Measurements from ENCODE around the gene EPB41L2.

Gene EPB41L2

DNA sequence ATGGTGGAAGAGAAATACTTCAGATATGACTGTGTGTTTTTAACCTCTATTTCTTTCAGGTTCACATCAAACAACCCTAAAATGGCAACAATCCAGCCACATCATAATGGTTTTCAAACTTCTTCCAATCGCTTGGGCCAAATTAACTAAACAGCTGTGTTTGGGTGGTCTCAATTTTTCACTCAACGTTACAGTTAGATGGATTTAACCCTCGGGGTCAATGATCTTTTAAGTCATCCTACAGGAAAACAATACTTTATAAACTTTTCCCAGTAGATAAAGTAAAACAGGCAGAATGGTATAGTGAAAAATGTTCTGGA, 60.4 kb downstream of the EPB41L2 start:
- no peaks in the 10 kb centered on the region for H3K27me3 ChIP-seq
- H3K4me1 ChIP-seq: no peaks in the 10 kb centered on the region
- H3K9me3 ChIP-seq: no peaks in the 10 kb centered on the region
- H3K36me3 ChIP-seq: no peaks in the 10 kb centered on the region
- no peak overlapping the region for H3K4me3 ChIP-seq (ENCODE audit: low read depth, low read length)
- DNase-seq: no peak
- TF ChIP-seq, protein P1, sequence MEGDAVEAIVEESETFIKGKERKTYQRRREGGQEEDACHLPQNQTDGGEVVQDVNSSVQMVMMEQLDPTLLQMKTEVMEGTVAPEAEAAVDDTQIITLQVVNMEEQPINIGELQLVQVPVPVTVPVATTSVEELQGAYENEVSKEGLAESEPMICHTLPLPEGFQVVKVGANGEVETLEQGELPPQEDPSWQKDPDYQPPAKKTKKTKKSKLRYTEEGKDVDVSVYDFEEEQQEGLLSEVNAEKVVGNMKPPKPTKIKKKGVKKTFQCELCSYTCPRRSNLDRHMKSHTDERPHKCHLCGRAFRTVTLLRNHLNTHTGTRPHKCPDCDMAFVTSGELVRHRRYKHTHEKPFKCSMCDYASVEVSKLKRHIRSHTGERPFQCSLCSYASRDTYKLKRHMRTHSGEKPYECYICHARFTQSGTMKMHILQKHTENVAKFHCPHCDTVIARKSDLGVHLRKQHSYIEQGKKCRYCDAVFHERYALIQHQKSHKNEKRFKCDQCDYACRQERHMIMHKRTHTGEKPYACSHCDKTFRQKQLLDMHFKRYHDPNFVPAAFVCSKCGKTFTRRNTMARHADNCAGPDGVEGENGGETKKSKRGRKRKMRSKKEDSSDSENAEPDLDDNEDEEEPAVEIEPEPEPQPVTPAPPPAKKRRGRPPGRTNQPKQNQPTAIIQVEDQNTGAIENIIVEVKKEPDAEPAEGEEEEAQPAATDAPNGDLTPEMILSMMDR (IDR thresholded peaks at IDR 0.05; ENCODE audit: low read depth, low read length): no peak

DNA sequence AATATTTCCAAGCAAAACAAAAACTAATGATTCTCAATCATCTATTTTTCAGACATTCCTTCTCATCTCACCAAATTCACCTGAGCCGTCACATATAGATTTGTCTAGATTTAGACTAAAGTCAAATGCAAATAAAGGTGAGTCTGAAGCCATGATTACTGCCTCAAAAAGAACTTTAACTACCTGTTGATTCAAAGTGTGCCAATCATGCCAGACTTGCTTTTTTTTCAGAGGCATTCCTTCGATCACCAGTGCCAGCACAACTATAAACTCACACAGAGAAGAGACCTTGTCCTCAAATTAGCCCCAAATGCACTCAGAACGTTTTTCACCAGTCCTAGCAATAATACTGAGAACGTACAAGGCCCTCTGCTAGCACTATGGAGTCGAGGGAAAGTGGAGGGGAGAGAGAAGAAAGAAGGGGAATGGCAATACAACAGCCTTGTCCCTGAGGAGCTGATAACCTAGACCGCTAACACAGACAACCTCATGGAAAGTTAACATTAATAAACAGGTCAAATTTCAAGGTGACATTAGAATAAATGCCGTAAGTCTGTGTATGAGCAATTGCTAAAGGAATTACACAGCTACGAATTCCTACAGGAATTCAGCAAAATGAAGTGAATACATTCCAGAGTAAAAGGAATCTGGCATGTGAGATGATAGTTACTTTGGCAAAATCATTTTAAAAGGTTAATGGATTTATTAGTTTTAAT, 60.9 kb downstream of the EPB41L2 start:
- TF ChIP-seq, protein P1 (IDR thresholded peaks at IDR 0.05; ENCODE audit: low read depth, low read length): no peak
- no peak for DNase-seq
- Histone ChIP-seq H3K4me1 (no peaks in the 10 kb centered on the region), H3K9me3 (no peaks in the 10 kb centered on the region), H3K27me3 (no peaks in the 10 kb centered on the region), H3K4me3 (ENCODE audit: low read depth, low read length) (no peak overlapping the region), H3K36me3 (no peaks in the 10 kb centered on the region)

DNA sequence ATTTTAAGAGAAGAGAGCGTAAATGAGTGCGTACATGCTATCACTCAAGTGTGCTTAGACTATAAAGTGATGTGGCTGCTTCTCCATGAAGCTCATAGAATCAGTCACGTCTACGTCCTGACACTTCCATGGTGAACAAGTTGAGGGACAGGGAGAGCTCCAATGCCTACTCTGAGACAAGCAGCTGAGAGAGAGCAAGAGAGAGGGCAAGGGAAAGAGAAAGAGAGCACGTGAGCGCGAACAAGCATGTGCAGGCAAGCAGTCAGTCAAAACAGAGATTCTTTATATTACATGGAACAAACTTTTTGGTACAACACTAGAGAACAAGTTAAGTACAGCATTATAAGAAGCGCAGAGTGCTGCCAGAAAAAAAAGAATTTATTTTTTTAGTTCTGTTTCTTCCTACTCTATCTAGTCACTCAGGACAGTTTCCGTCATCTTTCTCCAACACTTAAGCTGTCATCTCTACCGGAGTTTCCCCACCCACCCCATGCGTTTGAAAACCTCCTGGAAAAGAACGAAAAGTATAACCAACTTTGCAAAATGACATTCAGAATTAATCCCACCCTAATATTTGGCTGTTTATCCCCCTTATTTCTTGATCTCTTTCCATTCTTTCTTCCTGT, 61.8 kb downstream of the EPB41L2 start:
- TF ChIP-seq, protein P1 (IDR thresholded peaks at IDR 0.05; ENCODE audit: low read depth, low read length): no peak
- no peaks in the 10 kb centered on the region for H3K9me3 ChIP-seq
- H3K4me1 ChIP-seq: no peaks in the 10 kb centered on the region

DNA sequence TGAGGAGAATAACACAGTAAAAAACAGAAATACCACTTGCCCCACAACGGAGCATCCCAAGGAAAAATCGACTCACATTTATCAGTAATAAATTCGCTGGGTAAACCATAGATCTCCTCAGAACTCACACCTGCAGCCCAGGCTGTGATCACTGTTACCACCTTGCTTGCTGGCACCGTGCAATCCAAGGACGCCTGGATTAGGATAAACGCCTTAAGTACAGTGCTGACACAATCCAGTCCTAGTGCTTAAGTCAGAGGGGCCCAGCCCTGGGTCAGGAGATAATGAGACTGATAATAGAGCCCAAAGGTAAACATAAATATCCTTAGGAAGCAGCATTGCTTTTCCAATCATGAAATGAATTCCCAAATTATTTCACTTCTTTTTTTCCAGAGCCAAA, 62.5 kb downstream of the EPB41L2 start:
- Histone ChIP-seq H3K27me3 (no peaks in the 10 kb centered on the region), H3K36me3 (no peaks in the 10 kb centered on the region), H3K9me3 (no peaks in the 10 kb centered on the region), H3K4me1 (no peaks in the 10 kb centered on the region), H3K4me3 (ENCODE audit: low read depth, low read length) (no peak overlapping the region)
- TF ChIP-seq, protein P1 (IDR thresholded peaks at IDR 0.05; ENCODE audit: low read depth, low read length): no peak
- no peak for DNase-seq

More for the DNA sequence above, 61.8 kb downstream of the EPB41L2 start:
- no peak for DNase-seq
- H3K36me3 ChIP-seq: no peaks in the 10 kb centered on the region
- no peak overlapping the region for H3K4me3 ChIP-seq (ENCODE audit: low read depth, low read length)
- no peaks in the 10 kb centered on the region for H3K27me3 ChIP-seq

DNA sequence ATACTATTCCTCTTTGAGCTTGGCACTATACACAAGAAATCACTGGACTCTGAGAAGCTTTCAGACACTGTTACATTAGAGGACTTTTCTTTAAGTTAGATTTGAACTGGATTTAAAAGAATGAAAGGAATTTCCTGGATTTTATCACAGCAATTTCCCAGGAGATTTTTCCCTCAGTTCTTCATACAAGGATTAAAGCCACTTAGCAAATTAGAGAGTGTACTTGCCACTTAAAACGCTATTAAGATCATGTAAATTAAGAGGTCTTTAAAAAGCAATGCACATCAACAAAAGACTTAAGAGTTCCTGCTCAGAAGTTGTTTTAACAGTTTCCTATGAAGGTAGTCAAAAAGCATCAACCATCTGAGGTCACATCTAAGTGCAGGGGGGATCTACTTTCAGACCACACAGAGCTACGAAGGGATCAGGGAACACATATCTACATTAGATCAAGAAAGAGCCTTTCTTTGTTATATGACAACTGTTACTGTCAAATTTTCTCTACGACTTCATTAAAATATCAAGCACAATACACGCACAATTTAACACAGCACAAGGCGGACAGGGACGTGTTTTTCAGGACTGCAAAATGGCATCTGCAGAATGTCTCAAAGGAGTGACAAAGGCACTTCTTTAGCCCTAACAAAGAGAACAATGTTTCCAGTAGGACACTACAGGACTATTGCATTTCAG, 65.8 kb downstream of the EPB41L2 start:
- DNase-seq: no peak
- H3K36me3 ChIP-seq: no peaks in the 10 kb centered on the region
- no peaks in the 10 kb centered on the region for H3K4me1 ChIP-seq
- TF ChIP-seq, protein P1 (IDR thresholded peaks at IDR 0.05; ENCODE audit: low read depth, low read length): no peak
- no peak overlapping the region for H3K4me3 ChIP-seq (ENCODE audit: low read depth, low read length)
- no peaks in the 10 kb centered on the region for H3K9me3 ChIP-seq
- no peaks in the 10 kb centered on the region for H3K27me3 ChIP-seq

DNA sequence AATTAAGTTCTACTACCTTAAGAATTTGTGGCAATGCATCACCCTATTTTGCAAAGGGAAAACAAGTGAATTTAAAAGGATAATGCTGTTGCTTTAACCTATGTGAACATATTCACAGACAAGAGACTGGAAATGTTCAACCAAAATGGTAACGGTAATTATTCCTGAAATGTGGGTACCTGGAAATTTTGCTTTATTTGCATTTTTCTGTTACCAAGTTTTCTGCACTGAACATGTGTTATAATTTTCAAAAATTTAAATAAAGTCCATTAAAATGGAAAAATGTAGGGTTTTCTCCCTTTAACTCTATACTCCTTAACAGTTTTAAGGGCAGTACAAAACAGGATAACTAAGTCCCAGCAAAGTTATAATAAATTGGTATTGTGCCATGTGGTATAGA, 66.4 kb downstream of the EPB41L2 start:
- TF ChIP-seq, protein P1 (IDR thresholded peaks at IDR 0.05; ENCODE audit: low read depth, low read length): no peak
- Histone ChIP-seq H3K36me3 (no peaks in the 10 kb centered on the region), H3K9me3 (no peaks in the 10 kb centered on the region), H3K4me3 (ENCODE audit: low read depth, low read length) (no peak overlapping the region), H3K4me1 (no peaks in the 10 kb centered on the region), H3K27me3 (no peaks in the 10 kb centered on the region)
- no peak for DNase-seq

Measured in BE2C (cell line).